HG03175 (cell line): Measurements from ENCODE around the gene GBF1.

Source experiments
- ATAC-seq: cut with Tn5 transposase; IDR thresholded peaks from one replicate; pipeline ENCODE4 v1.9.1; 2021; ENCODE audit warnings: mild to moderate bottlenecking, moderate library complexity; ENCODE audit not compliant: unreplicated experiment

The GBF1 gene

GRCh38 chr10:102419269-102420180 is 174.2 kb downstream of the GBF1 start:
- no peak for ATAC-seq

GRCh38 chr10:102420181-102420713 is 174.9 kb downstream of the GBF1 start:
- no peak for ATAC-seq

GRCh38 chr10:102420714-102421506 is 175.6 kb downstream of the GBF1 start, which contains the start of gene FBXL15:
Gene FBXL15 (plus strand): TSS chr10:102420836. CDS start chr10:102421130, 294 bp downstream.
- peak; percentile 72 for ATAC-seq

GRCh38 chr10:102421507-102421756 is 176.1 kb downstream of the GBF1 start:
- ATAC-seq = no peak

- ATAC-seq = no peak
Observed at GRCh38 chr10:102421757-102422512, 176.6 kb downstream of the GBF1 start.

- ATAC-seq = peak; percentile 30
Observed at GRCh38 chr10:102422545-102423129, 177.3 kb downstream of the GBF1 start.

- no peak for ATAC-seq
Observed at GRCh38 chr10:102423372-102423968, 178.1 kb downstream of the GBF1 start.

GRCh38 chr10:102424145-102424544 is 178.8 kb downstream of the GBF1 start:
- ATAC-seq = no peak

- no peak for ATAC-seq
Observed at GRCh38 chr10:102424916-102425315, 179.6 kb downstream of the GBF1 start.

- ATAC-seq = no peak
Observed at GRCh38 chr10:102425444-102425843, 180.1 kb downstream of the GBF1 start.

- no peak for ATAC-seq
Observed at GRCh38 chr10:102426803-102427287, 181.5 kb downstream of the GBF1 start.

- ATAC-seq = no peak
Observed at GRCh38 chr10:102429468-102429867, 184.1 kb downstream of the GBF1 start.

GRCh38 chr10:102431452-102432124 is 186.3 kb downstream of the GBF1 start:
- ATAC-seq = no peak
